HepG2 (cell line): ENCODE measurements around the gene SEZ6L. TPM values are rescaled to one million over a fixed set of nuclear protein-coding genes. Genes with fewer than 3 reads are reported as not detected.

Source experiments
- ATAC-seq: fragments of 200-7000 bp; cut with Tn5 transposase; 3 replicates; pipeline ENCODE4 v1.9.1; 2020; ENCODE audit warnings: mild to moderate bottlenecking, moderate library complexity
- BruUV-seq: library from RNA; stranded (reverse); fragments of 400-500 nt; replicated peaks from 2 replicates; lab custom pipeline; 2021; lab: Mats Ljungman, UMichigan
- CTCF ChIA-PET: fragments of 300-600 bp; formaldehyde crosslinking; extraction: SDS; loops from one replicate; lab custom pipeline; 2021; ENCODE audit warnings: low total read pairs, inconsistent platforms, low intra/inter-chr PET ratio; lab: Yijun Ruan, JAX
- POLR2A ChIA-PET: fragments of 350-600 bp; sonication (Branson Sonifier 250); formaldehyde crosslinking; loops from one replicate; lab custom pipeline; 2020; ENCODE audit warnings: antibody characterized with exemption, inconsistent platforms; lab: Yijun Ruan, JAX
- DNase-seq: peaks from one replicate; pipeline ENCODE4 v3.0.0-alpha.2; 2015; ENCODE audit warnings: low spot score
- FAIRE-seq: peaks from 3 replicates; lab custom pipeline; 2011; peaks lifted over from hg19 to GRCh38; lab: Jason Lieb, UNC
- H2AFZ ChIP-seq: one replicate; pipeline ENCODE4 v1.6.1; 2011; ENCODE audit warnings: low read length, inconsistent platforms
- H3K27ac ChIP-seq: fragments of 300-600 bp; 3 replicates; pipeline ENCODE4 v1.8.0; 2011; ENCODE audit warnings: mixed run types, mild to moderate bottlenecking, mixed read lengths, low read length, inconsistent platforms; ENCODE audit not compliant: insufficient read depth; ENCODE audit errors: extremely low read length
- H3K27me3 ChIP-seq, 2 experiments: fragments of 200-600 bp in 1 of 2; 2 replicates in 1 of 2; 3 replicates in 1 of 2; pipeline versions ENCODE4 v1.6.0 to v1.8.0; 2011; ENCODE audit warnings: low read length in 2 of 2, mild to moderate bottlenecking in 2 of 2, moderate library complexity in 2 of 2, inconsistent platforms in 1 of 2; ENCODE audit not compliant: insufficient read depth in 2 of 2, control insufficient read depth in 1 of 2
- H3K36me3 ChIP-seq, 2 experiments: fragments of 200-600 bp in 1 of 2; replicated peaks in 1 of 2; 2 replicates in 1 of 2; 3 replicates in 1 of 2; pipeline versions ENCODE4 v1.5.1 to v1.8.0; 2011; ENCODE audit warnings: low read length in 2 of 2, inconsistent platforms in 1 of 2; ENCODE audit not compliant: insufficient read depth in 2 of 2, control insufficient read depth in 1 of 2
- H3K4me1 ChIP-seq: 2 replicates; pipeline ENCODE4 v1.5.1; 2012; ENCODE audit warnings: low read length, inconsistent platforms; ENCODE audit not compliant: insufficient read depth
- H3K4me2 ChIP-seq: 2 replicates; pipeline ENCODE4 v1.6.0; 2011; ENCODE audit warnings: low read depth, low read length, inconsistent platforms
- H3K4me3 ChIP-seq, 3 experiments: fragments of 200-600 bp in 1 of 3; sonication (generic), shearing (Covaris generic) in 1 of 3; replicated peaks in 1 of 3; 2 replicates each; pipeline ENCODE4 v1.5.1; 2011 to 2016; ENCODE audit warnings: low read length in 3 of 3, inconsistent platforms in 2 of 3, low read depth in 2 of 3, mild to moderate bottlenecking in 2 of 3, control low read depth in 1 of 3, mixed read lengths in 1 of 3; ENCODE audit not compliant: insufficient read depth in 1 of 3
- H3K79me2 ChIP-seq: one replicate; pipeline ENCODE4 v1.6.1; 2011; ENCODE audit warnings: low read length, inconsistent platforms; ENCODE audit not compliant: insufficient read depth
- H3K9ac ChIP-seq: 2 replicates; pipeline ENCODE4 v1.6.0; 2011; ENCODE audit warnings: mild to moderate bottlenecking, low read depth, low read length, inconsistent platforms; ENCODE audit not compliant: insufficient read depth
- H3K9me3 ChIP-seq: 2 replicates; pipeline ENCODE4 v1.5.1; 2012; ENCODE audit warnings: mild to moderate bottlenecking, low read length
- H4K20me1 ChIP-seq: 2 replicates; pipeline ENCODE4 v1.6.0; 2011; ENCODE audit warnings: inconsistent platforms, mild to moderate bottlenecking, low read length, moderate library complexity; ENCODE audit not compliant: insufficient read depth
- MAFF ChIP-seq: IDR thresholded peaks from 2 replicates; pipeline ENCODE4 v1.6.1; 2011; ENCODE audit warnings: low read depth, low read length, improper control_type of control experiment
- MAFK ChIP-seq, 2 experiments: IDR thresholded peaks in 1 of 2; conservative IDR thresholded peaks in 1 of 2; 2 replicates each; pipeline ENCODE4 v1.6.1; 2011; ENCODE audit warnings: improper control_type of control experiment in 2 of 2, low read length in 2 of 2
- ZHX2 ChIP-seq, 2 experiments: sonication (generic) in 1 of 2; formaldehyde crosslinking in 1 of 2; IDR thresholded peaks; 2 replicates each; pipeline versions ENCODE4 v1.6.1 to v1.9.0; 2014 to 2022; ENCODE audit warnings: antibody characterized with exemption in 1 of 2, borderline replicate concordance in 1 of 2, inconsistent platforms in 1 of 2, low read depth in 1 of 2, missing genetic modification reagents in 1 of 2
- WGBS: methylation state at CpG from one replicate; pipeline ENCODE4 v1.1.6; 2017; ENCODE audit warnings: low lambda C conversion rate; 5-methylcytosine and 5-hydroxymethylcytosine counted together
- in situ Hi-C: cut with HindIII; loops from 2 replicates; pipeline ENCODE4 v1.10.0; 2017; ENCODE audit warnings: low pct_unique_long_range_greater_than_20kb; ENCODE audit not compliant: extremely low pct_ligation_motif_present
- intact Hi-C: fragments of 100-400 bp; cut with micrococcal nuclease; formaldehyde crosslinking; loops from one replicate; pipeline ENCODE4 v1.10.0; 2022; ENCODE audit not compliant: unreplicated experiment
- polyA plus RNA-seq, 8 experiments: library from polyadenylated mRNA; depleted of rRNA in 3 of 8; stranded (reverse) in 7 of 8; unstranded in 1 of 8; fragments of >200 nt; fragmentation: Illumina TruSeq in 4 of 8; extraction: Trizol in 4 of 8; gene quantifications; 2 replicates each; pipeline versions ENCODE4 v1.2.1 to v1.2.3, GENCODE V29; 2011 to 2016; ENCODE audit warnings: low read depth in 4 of 8, missing spikeins in 1 of 8, mixed read lengths in 1 of 8; ENCODE audit not compliant: insufficient read depth in 1 of 8
- total RNA-seq, 5 experiments: library from RNA; depleted of rRNA; stranded (reverse); fragments of >200 nt; fragmentation: Illumina TruSeq; extraction: Trizol; gene quantifications; 2 replicates each; pipeline ENCODE4 v1.2.3, GENCODE V29; 2016; ENCODE audit warnings: low read depth in 1 of 5

The SEZ6L gene
- total and polyA plus RNA-seq, 2 of the 13 experiments (the other 11 are each of a cell fraction or from before 2014, with no cell fraction given) = not detected

GRCh38 chr22:26389125-26389524 lies 219.9 kb downstream of the SEZ6L start:
- Histone ChIP-seq H3K4me3 (no peak overlapping the region), H3K9ac (no peak overlapping the region), H3K27ac (no peak overlapping the region), H3K36me3 (no peaks in the 10 kb centered on the region), H3K79me2 (no peaks in the 10 kb centered on the region), H4K20me1 (no peaks in the 10 kb centered on the region), H3K27me3 (peaks cover 2 to 6% of the 10 kb centered on the region in 2 experiments; a peak in 2 of 5 replicates), H3K4me1 (no peaks in the 10 kb centered on the region), H2AFZ (no peak overlapping the region), H3K4me2 (no peak overlapping the region), H3K9me3 (no peaks in the 10 kb centered on the region)
- FAIRE-seq (no peak), DNase-seq (no peak), ATAC-seq (no peak)
- ChIA-PET POLR2A (no interaction called here), CTCF (no interaction called here)
- in situ Hi-C loops = no loop called here
- TF ChIP-seq MAFF = peak; percentile 79
- TF ChIP-seq ZHX2 (IDR thresholded peaks at IDR 0.05; ENCODE audit: low read depth) = no peak
- TF ChIP-seq ZHX2 (CRISPR knock-in tag; IDR thresholded peaks at IDR 0.05; ENCODE audit: borderline replicate concordance) = no peak
- TF ChIP-seq MAFK (conservative IDR thresholded peaks at IDR 0.05 in 1 of 2, IDR thresholded peaks at IDR 0.05 in 1 of 2; ENCODE audit: low read length in 2 of 2) = peak; percentile 64 to 88
- intact Hi-C loops = no loop called here
- no TSS peak for BruUV-seq
- WGBS = 12% methylated on average over 3 of the region's 3 CpGs
